ENCODE data around the gene TMEM98.

DNA sequence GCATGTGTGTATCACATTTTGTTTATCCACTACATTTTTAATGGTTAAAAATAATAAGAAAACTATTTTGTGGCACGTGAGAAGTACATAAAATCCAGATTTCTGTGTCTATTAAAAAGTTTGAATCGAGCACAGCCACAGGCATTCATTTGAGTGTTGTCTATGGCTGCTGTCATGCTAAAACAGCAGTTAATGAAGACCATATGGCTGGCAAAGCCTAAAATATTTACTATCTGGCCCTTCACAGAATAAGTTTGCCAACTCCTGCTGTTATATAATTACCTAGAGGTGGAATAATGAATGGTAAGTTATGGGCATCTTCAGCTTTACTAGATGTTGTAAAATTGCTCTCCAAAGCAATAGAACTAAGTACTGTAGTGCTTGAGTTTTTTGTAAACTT is 30.5 kb downstream of the TMEM98 start:
- TF ChIP-seq, protein P1, sequence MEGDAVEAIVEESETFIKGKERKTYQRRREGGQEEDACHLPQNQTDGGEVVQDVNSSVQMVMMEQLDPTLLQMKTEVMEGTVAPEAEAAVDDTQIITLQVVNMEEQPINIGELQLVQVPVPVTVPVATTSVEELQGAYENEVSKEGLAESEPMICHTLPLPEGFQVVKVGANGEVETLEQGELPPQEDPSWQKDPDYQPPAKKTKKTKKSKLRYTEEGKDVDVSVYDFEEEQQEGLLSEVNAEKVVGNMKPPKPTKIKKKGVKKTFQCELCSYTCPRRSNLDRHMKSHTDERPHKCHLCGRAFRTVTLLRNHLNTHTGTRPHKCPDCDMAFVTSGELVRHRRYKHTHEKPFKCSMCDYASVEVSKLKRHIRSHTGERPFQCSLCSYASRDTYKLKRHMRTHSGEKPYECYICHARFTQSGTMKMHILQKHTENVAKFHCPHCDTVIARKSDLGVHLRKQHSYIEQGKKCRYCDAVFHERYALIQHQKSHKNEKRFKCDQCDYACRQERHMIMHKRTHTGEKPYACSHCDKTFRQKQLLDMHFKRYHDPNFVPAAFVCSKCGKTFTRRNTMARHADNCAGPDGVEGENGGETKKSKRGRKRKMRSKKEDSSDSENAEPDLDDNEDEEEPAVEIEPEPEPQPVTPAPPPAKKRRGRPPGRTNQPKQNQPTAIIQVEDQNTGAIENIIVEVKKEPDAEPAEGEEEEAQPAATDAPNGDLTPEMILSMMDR (IDR thresholded peaks at IDR 0.05) = no peak
- no peak for TF ChIP-seq POLR2A (IDR thresholded peaks at IDR 0.05)
- no peak for TF ChIP-seq POLR2AphosphoS5 (IDR thresholded peaks at IDR 0.05)
